Smooth muscle cell (in vitro differentiated cells): ENCODE data around the gene SEMA4F. TPM values are rescaled to one million over a fixed set of nuclear protein-coding genes. Genes with fewer than 3 reads are reported as not detected.

Experiments used
- DNase-seq: peaks from one replicate; lab custom pipeline; 2025; ENCODE audit not compliant: unreplicated experiment; lab: John Stamatoyannopoulos, UW
- H2AFZ ChIP-seq: fragments of 200-600 bp; sonication (generic); 2 replicates; pipeline ENCODE4 v1.6.0; 2016; ENCODE audit warnings: antibody characterized with exemption, low read depth, mild to moderate bottlenecking
- H3F3A ChIP-seq: fragments of 200-600 bp; sonication (generic); 2 replicates; pipeline ENCODE4 v1.6.0; 2017; ENCODE audit warnings: antibody characterized with exemption, low read depth
- H3K27ac ChIP-seq: fragments of 200-600 bp; sonication (generic); 2 replicates; pipeline ENCODE4 v1.5.1; 2016; ENCODE audit warnings: low read depth, mild to moderate bottlenecking
- H3K27me3 ChIP-seq: fragments of 200-600 bp; sonication (generic); 2 replicates; pipeline ENCODE4 v1.6.1; 2016; ENCODE audit warnings: low read depth, mild to moderate bottlenecking
- H3K36me3 ChIP-seq: fragments of 200-600 bp; sonication (generic); 2 replicates; pipeline ENCODE4 v1.5.1; 2016; ENCODE audit warnings: low read depth
- H3K4me1 ChIP-seq: fragments of 200-600 bp; sonication (generic); 2 replicates; pipeline ENCODE4 v1.5.1; 2016; ENCODE audit warnings: low read depth
- H3K4me2 ChIP-seq: fragments of 200-600 bp; sonication (generic); 2 replicates; pipeline ENCODE4 v1.6.0; 2016; ENCODE audit warnings: mild to moderate bottlenecking
- H3K4me3 ChIP-seq: fragments of 200-600 bp; sonication (generic); 2 replicates; pipeline ENCODE4 v1.5.1; 2016; ENCODE audit warnings: mild to moderate bottlenecking
- H3K79me2 ChIP-seq: fragments of 200-600 bp; sonication (generic); 2 replicates; pipeline ENCODE4 v1.6.0; 2016; ENCODE audit warnings: low read depth, mild to moderate bottlenecking
- H3K9ac ChIP-seq: fragments of 200-600 bp; sonication (generic); 2 replicates; pipeline ENCODE4 v1.6.0; 2016; ENCODE audit warnings: low read depth
- H3K9me3 ChIP-seq: fragments of 200-600 bp; sonication (generic); replicated peaks from 2 replicates; pipeline ENCODE4 v1.5.1; 2016; ENCODE audit warnings: low read depth
- H4K20me1 ChIP-seq: fragments of 200-600 bp; sonication (generic); 2 replicates; pipeline ENCODE4 v1.6.0; 2016; ENCODE audit warnings: low read depth
- CTCF ChIP-seq: fragments of 200-600 bp; sonication (generic); IDR thresholded peaks from 2 replicates; pipeline ENCODE4 v1.5.1; 2017; ENCODE audit warnings: borderline replicate concordance, mild to moderate bottlenecking, antibody characterized with exemption; ENCODE audit not compliant: insufficient read depth, poor library complexity, severe bottlenecking
- WGBS: methylation state at CpG from one replicate; pipeline ENCODE4 v1.1.7; 2016; ENCODE audit warnings: low lambda C conversion rate; 5-methylcytosine and 5-hydroxymethylcytosine counted together
- polyA plus RNA-seq: library from polyadenylated mRNA; unstranded; fragments of >200 nt; fragmentation: Nextera tagmentation; extraction: Ambion mirVana; gene quantifications from 2 replicates; pipeline ENCODE4 v1.2.1, GENCODE V29; 2016
- total RNA-seq: library from RNA; depleted of rRNA; stranded (reverse); fragments of >200 nt; gene quantifications from 2 replicates; pipeline ENCODE4 v1.2.3, GENCODE V29; 2014

Gene SEMA4F
- total and polyA plus RNA-seq, 2 experiments from 2014 or later: 8.5 to 16.7 TPM

DNA sequence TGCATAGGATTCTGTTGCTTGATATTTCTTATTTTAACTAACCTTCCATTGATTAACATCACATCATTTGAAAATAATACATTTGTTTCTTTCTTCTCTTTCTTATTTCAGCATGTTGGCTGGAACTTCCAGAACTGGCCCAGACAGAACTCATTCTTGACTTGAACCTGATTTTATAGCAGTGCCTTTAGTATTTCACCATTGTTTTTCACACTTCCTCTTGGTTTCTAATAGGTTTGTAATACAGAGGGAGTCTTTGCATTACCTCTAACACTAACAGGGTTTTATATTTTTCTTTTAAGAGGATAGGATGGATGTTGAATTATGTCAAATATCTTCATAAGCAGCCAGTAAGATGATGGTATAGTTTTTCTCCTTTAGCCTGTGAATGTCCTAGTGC, 39.2 kb downstream of the SEMA4F start:
- no peaks in the 10 kb centered on the region for H3K79me2 ChIP-seq
- peaks cover 20% of the 10 kb centered on the region for H3K27me3 ChIP-seq
- no peaks in the 10 kb centered on the region for H3K9me3 ChIP-seq
- H2AFZ ChIP-seq: no peak overlapping the region
- no peak overlapping the region for H3K4me3 ChIP-seq
- no peak for DNase-seq
- H3K9ac ChIP-seq: no peak overlapping the region
- no peak for TF ChIP-seq CTCF
- no peaks in the 10 kb centered on the region for H3K4me1 ChIP-seq
- no peak overlapping the region for H3K4me2 ChIP-seq
- H4K20me1 ChIP-seq: no peaks in the 10 kb centered on the region
- no peaks in the 10 kb centered on the region for H3F3A ChIP-seq
- no peak overlapping the region for H3K27ac ChIP-seq
- H3K36me3 ChIP-seq: no peaks in the 10 kb centered on the region

GRCh38 chr2:74693668-74694067, 39.6 kb downstream of the SEMA4F start:
- DNase-seq: no peak
- H3F3A ChIP-seq: no peaks in the 10 kb centered on the region
- H3K9ac ChIP-seq: no peak overlapping the region
- no peaks in the 10 kb centered on the region for H4K20me1 ChIP-seq
- peaks cover 18% of the 10 kb centered on the region for H3K27me3 ChIP-seq
- no peak overlapping the region for H2AFZ ChIP-seq
- TF ChIP-seq CTCF: no peak
- H3K4me2 ChIP-seq: no peak overlapping the region
- WGBS: 86% methylated on average over 1 of the region's 1 CpG
- no peak overlapping the region for H3K27ac ChIP-seq
- no peaks in the 10 kb centered on the region for H3K79me2 ChIP-seq
- H3K9me3 ChIP-seq: no peaks in the 10 kb centered on the region
- H3K36me3 ChIP-seq: no peaks in the 10 kb centered on the region
- no peaks in the 10 kb centered on the region for H3K4me1 ChIP-seq
- H3K4me3 ChIP-seq: no peak overlapping the region

- 81% methylated on average over 3 of the region's 3 CpGs for WGBS
- TF ChIP-seq CTCF: no peak
- no peak overlapping the region for H2AFZ ChIP-seq
- no peaks in the 10 kb centered on the region for H3K36me3 ChIP-seq
- H3K27ac ChIP-seq: no peak overlapping the region
- H4K20me1 ChIP-seq: no peaks in the 10 kb centered on the region
- peaks cover 13% of the 10 kb centered on the region for H3K27me3 ChIP-seq
- no peaks in the 10 kb centered on the region for H3K9me3 ChIP-seq
- H3F3A ChIP-seq: no peaks in the 10 kb centered on the region
- H3K4me1 ChIP-seq: no peaks in the 10 kb centered on the region
- H3K79me2 ChIP-seq: no peaks in the 10 kb centered on the region
- H3K4me2 ChIP-seq: no peak overlapping the region
- H3K4me3 ChIP-seq: no peak overlapping the region
- H3K9ac ChIP-seq: no peak overlapping the region
- no peak for DNase-seq
Measured at GRCh38 chr2:74694281-74694680, 40.2 kb downstream of the SEMA4F start.

- WGBS: 83% methylated on average over 4 of the region's 4 CpGs
- H4K20me1 ChIP-seq: no peaks in the 10 kb centered on the region
- TF ChIP-seq CTCF: no peak
Measured at GRCh38 chr2:74695663-74696062, 41.6 kb downstream of the SEMA4F start.

More at GRCh38 chr2:74695663-74696062, 41.6 kb downstream of the SEMA4F start:
- no peaks in the 10 kb centered on the region for H3K79me2 ChIP-seq
- H3F3A ChIP-seq: no peaks in the 10 kb centered on the region
- H3K9ac ChIP-seq: no peak overlapping the region
- no peak for DNase-seq
- H3K36me3 ChIP-seq: no peaks in the 10 kb centered on the region
- H2AFZ ChIP-seq: no peak overlapping the region
- H3K4me1 ChIP-seq: no peaks in the 10 kb centered on the region
- no peak overlapping the region for H3K4me2 ChIP-seq
- no peak overlapping the region for H3K27ac ChIP-seq
- H3K4me3 ChIP-seq: no peak overlapping the region
- H3K9me3 ChIP-seq: no peaks in the 10 kb centered on the region
- peaks cover 16% of the 10 kb centered on the region for H3K27me3 ChIP-seq
